ENCODE results near the gene ECHDC1.
A peak's percentile ranks its signal among the peaks of the same experiment; 100 is the strongest.

ECHDC1 gene

DNA sequence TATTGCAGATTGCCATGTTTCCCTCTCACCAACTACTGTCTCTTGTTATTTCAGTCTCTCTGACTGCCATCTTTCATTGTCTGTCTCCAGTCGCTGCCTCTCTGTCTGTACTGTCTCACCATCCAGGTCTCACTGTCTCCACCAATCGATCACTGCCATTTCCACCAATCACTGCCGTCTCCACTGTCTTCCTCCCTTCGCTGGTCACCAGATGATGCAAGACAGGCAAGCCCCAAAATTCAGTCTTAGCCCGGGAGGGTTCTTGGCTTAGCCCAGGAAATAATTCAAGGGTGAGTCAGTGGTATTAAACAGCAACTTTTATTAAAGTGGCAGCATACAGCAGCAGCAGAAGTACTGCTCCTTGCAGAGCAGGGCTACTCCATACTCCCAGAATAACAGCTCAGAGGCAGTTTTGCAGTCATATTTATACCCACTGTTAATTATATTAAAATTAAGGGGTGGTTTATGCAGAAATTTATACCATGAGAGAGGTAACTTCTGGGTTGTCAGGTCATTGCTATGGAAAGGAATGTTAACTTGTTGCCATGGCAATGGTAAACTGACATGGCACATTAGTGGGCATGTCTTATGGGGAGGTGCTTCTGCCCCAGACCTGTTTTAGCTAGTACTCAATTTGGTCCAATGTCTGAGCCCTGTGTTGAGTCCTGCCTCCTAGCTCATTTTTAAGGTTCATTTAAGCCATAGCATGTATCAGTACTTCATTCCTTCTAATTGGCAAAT lies 23.0 kb upstream of the ECHDC1 start:
- peak; percentile 47 for DNase-seq (ENCODE audit: low read depth)
- TF ChIP-seq POLR2A (IDR thresholded peaks at IDR 0.05; ENCODE audit: extremely low read depth, insufficient read length) (no peak), MYC (IDR thresholded peaks at IDR 0.05; ENCODE audit: low read depth, low read length) (no peak)
- TF ChIP-seq, protein P1, sequence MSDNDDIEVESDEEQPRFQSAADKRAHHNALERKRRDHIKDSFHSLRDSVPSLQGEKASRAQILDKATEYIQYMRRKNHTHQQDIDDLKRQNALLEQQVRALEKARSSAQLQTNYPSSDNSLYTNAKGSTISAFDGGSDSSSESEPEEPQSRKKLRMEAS (IDR thresholded peaks at IDR 0.05; ENCODE audit: low read depth, low read length), result no peak
- TF ChIP-seq, protein P2, sequence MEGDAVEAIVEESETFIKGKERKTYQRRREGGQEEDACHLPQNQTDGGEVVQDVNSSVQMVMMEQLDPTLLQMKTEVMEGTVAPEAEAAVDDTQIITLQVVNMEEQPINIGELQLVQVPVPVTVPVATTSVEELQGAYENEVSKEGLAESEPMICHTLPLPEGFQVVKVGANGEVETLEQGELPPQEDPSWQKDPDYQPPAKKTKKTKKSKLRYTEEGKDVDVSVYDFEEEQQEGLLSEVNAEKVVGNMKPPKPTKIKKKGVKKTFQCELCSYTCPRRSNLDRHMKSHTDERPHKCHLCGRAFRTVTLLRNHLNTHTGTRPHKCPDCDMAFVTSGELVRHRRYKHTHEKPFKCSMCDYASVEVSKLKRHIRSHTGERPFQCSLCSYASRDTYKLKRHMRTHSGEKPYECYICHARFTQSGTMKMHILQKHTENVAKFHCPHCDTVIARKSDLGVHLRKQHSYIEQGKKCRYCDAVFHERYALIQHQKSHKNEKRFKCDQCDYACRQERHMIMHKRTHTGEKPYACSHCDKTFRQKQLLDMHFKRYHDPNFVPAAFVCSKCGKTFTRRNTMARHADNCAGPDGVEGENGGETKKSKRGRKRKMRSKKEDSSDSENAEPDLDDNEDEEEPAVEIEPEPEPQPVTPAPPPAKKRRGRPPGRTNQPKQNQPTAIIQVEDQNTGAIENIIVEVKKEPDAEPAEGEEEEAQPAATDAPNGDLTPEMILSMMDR (IDR thresholded peaks at IDR 0.05; ENCODE audit: low read depth, low read length), result no peak
- no peak overlapping the region for H3K4me3 ChIP-seq (ENCODE audit: low read depth, low read length)

DNA sequence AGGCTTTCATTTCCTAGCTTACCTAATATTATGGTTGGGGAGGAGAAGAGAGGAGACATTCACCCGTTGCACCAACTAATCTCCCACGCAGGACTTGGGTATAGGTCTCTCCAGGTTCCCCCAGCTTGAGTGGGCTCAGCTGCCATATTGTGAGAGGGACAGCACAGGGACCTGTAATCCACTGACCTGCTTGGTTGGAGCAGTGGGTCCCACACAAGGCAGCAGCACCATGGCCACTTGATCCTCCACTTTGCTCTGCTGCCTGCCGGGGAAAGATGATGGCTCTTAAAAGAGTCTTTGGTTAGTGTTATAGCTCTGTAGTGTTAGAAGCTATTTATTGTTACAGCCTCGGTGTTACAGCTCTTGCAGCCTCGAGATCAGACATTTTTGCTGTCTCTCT lies 22.5 kb upstream of the ECHDC1 start:
- no peak for DNase-seq (ENCODE audit: low read depth)
- TF ChIP-seq POLR2A (IDR thresholded peaks at IDR 0.05; ENCODE audit: extremely low read depth, insufficient read length) (no peak), MYC (IDR thresholded peaks at IDR 0.05; ENCODE audit: low read depth, low read length) (no peak)
- TF ChIP-seq, protein P2 (IDR thresholded peaks at IDR 0.05; ENCODE audit: low read depth, low read length), result no peak
- TF ChIP-seq, protein P1 (IDR thresholded peaks at IDR 0.05; ENCODE audit: low read depth, low read length), result no peak
- H3K4me3 ChIP-seq (ENCODE audit: low read depth, low read length), result no peak overlapping the region

GRCh38 chr6:127352524-127352923 lies 9.1 kb upstream of the ECHDC1 start:
- DNase-seq (ENCODE audit: low read depth), result peak; percentile 59
- TF ChIP-seq, protein P1 (IDR thresholded peaks at IDR 0.05; ENCODE audit: low read depth, low read length), result no peak
- TF ChIP-seq, protein P2 (IDR thresholded peaks at IDR 0.05; ENCODE audit: low read depth, low read length), result no peak
- no peak for TF ChIP-seq POLR2A (IDR thresholded peaks at IDR 0.05; ENCODE audit: extremely low read depth, insufficient read length)
- TF ChIP-seq MYC (IDR thresholded peaks at IDR 0.05; ENCODE audit: low read depth, low read length), result no peak

GRCh38 chr6:127349980-127350379 lies 6.6 kb upstream of the ECHDC1 start:
- no peak for DNase-seq (ENCODE audit: low read depth)
- H3K4me3 ChIP-seq (ENCODE audit: low read depth, low read length), result no peak overlapping the region
- no peak for TF ChIP-seq MYC (IDR thresholded peaks at IDR 0.05; ENCODE audit: low read depth, low read length)
- TF ChIP-seq, protein P2 (IDR thresholded peaks at IDR 0.05; ENCODE audit: low read depth, low read length), result no peak
- no peak for TF ChIP-seq POLR2A (IDR thresholded peaks at IDR 0.05; ENCODE audit: extremely low read depth, insufficient read length)
- TF ChIP-seq, protein P1 (IDR thresholded peaks at IDR 0.05; ENCODE audit: low read depth, low read length), result no peak

More at GRCh38 chr6:127352524-127352923, 9.1 kb upstream of the ECHDC1 start:
- H3K4me3 ChIP-seq (ENCODE audit: low read depth, low read length), result no peak overlapping the region

- no peak for DNase-seq (ENCODE audit: low read depth)
- TF ChIP-seq POLR2A (IDR thresholded peaks at IDR 0.05; ENCODE audit: extremely low read depth, insufficient read length) (no peak), MYC (IDR thresholded peaks at IDR 0.05; ENCODE audit: low read depth, low read length) (no peak)
- TF ChIP-seq, protein P2 (IDR thresholded peaks at IDR 0.05; ENCODE audit: low read depth, low read length), result no peak
- TF ChIP-seq, protein P1 (IDR thresholded peaks at IDR 0.05; ENCODE audit: low read depth, low read length), result no peak
- no peak overlapping the region for H3K4me3 ChIP-seq (ENCODE audit: low read depth, low read length)
Measured at GRCh38 chr6:127348028-127348661, 4.7 kb upstream of the ECHDC1 start.
